Adipocyte (in vitro differentiated cells): ENCODE data around the gene PVALEF.

Source experiments
- DNase-seq: peaks from one replicate; pipeline ENCODE4 v3.0.0-alpha.2; 2015; ENCODE audit warnings: low read depth
- H3K27me3 ChIP-seq: replicated peaks from 2 replicates; pipeline ENCODE4 v1.7.0; 2013; ENCODE audit warnings: mild to moderate bottlenecking, low read length, moderate library complexity; ENCODE audit not compliant: control insufficient read depth, insufficient read depth
- H3K36me3 ChIP-seq: 2 replicates; pipeline ENCODE4 v1.7.0; 2013; ENCODE audit warnings: low read length, mild to moderate bottlenecking, moderate library complexity; ENCODE audit not compliant: control insufficient read depth, insufficient read depth, severe bottlenecking
- H3K4me1 ChIP-seq: 2 replicates; pipeline ENCODE4 v1.7.0; 2013; ENCODE audit warnings: mild to moderate bottlenecking, low read length, moderate library complexity; ENCODE audit not compliant: control insufficient read depth, insufficient read depth
- H3K4me3 ChIP-seq: 2 replicates; pipeline ENCODE4 v1.7.0; 2013; ENCODE audit warnings: mild to moderate bottlenecking, low read length, moderate library complexity
- H3K9ac ChIP-seq: 2 replicates; pipeline ENCODE4 v1.7.0; 2013; ENCODE audit warnings: mild to moderate bottlenecking, low read length, moderate library complexity
- H3K9me3 ChIP-seq: 2 replicates; pipeline ENCODE4 v1.7.0; 2013; ENCODE audit warnings: mild to moderate bottlenecking, low read length, moderate library complexity; ENCODE audit not compliant: control insufficient read depth

The PVALEF gene

DNA sequence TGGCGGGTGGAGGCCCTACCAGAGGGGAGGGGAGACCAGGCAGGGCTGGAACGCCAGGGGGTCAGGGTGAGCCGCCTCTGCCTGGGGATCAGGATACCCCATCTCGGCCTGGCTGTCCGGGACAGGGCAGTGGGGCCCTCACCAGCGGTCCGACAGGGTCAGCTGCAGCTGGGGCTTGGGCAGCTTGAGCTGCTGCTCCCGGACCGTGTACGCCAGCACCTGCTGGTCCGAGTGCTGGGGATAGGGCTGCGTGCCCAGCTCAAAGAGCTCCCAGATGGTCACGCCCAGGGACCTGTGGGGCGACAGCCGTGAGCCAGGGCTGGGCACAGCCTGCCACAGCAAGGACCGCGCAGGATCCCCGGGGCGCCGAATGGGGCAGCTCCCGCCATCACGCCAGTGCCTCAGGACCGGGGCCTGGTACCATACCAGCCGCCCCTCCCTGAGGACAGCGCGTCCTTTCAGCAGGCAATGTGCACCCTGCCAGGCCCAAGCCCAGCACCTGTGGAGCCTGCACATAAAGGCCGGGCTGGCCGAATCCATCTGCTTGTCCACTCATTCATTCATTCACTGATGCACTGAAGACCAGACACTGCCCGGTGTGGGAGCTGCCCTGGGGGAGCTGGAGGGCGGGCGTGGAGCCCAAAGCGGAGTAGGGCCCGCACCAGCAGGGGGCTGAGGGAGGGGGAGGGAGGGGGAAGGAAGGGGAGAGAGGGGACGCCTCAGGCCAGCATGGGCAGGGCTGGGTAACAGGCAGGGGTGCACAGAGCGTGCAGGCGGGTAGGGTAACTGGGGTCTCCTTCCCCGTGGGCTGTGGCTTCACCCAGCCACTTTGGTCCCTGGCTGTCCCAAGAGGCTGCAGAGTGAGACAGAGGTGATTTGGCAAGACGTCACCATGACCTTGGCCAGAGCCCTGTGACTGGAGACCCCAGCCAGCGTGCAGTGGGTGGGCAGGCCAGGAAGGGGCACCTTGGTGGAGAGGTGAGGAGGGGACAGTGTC is 42.0 kb upstream of the PVALEF start:
- Histone ChIP-seq H3K27me3 (peaks cover 13% of the 10 kb centered on the region), H3K4me3 (no peak overlapping the region), H3K4me1 (peaks cover 3% of the 10 kb centered on the region), H3K9ac (no peak overlapping the region), H3K9me3 (no peaks in the 10 kb centered on the region), H3K36me3 (no peaks in the 10 kb centered on the region)
- no peak for DNase-seq

DNA sequence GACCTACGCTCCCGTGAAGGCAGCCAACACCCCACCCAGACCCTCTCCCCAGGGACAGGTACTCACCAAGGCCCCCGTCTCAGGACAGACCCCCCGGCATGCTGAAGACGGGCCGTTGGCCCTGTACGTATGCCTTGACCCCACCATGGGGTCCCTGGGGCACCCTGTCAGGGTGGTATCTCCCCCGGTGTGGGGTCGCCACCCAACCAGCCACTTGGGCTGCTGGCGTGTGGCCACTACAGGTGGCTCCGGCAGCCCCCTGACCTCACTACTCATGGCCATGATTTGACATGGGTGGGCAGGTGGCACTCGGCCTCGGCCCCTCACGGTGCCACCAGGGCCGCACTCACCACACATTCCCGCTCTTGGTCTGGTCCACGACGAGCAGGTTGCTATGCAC is 40.9 kb upstream of the PVALEF start:
- H3K27me3 ChIP-seq: peaks cover 13% of the 10 kb centered on the region
- no peaks in the 10 kb centered on the region for H3K9me3 ChIP-seq
- H3K9ac ChIP-seq: no peak overlapping the region
- peaks cover under 1% of the 10 kb centered on the region for H3K4me1 ChIP-seq
- H3K4me3 ChIP-seq: no peak overlapping the region
- H3K36me3 ChIP-seq: no peaks in the 10 kb centered on the region
- DNase-seq: no peak

DNA sequence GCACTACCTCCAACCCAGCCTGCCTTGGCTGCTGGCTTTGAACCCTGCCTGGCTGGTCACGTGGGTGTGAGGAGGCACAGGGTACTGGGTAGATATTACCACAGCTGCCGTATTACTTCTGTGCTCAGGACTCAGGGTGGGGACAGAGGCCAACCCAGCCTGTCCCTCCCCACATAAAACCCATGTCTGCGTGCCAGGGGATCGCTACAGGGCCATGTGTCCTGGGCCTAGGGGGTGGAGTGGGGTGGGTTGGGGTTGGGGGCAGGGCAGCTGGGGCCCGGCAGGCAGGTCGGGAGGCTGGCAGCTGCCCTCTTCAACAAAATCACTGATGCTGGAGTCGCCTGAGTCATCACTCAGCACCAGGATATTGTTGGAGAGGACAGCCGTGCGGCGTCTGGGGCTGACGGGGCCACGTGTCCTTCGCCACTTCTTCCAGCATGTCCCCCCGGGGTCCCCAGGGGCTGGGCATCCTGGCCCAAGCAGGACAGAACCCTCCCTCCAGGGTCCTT is 39.7 kb upstream of the PVALEF start:
- no peak for DNase-seq
- Histone ChIP-seq H3K9me3 (no peaks in the 10 kb centered on the region), H3K9ac (no peak overlapping the region), H3K4me3 (no peak overlapping the region), H3K36me3 (no peaks in the 10 kb centered on the region), H3K27me3 (peaks cover 13% of the 10 kb centered on the region), H3K4me1 (no peaks in the 10 kb centered on the region)

DNA sequence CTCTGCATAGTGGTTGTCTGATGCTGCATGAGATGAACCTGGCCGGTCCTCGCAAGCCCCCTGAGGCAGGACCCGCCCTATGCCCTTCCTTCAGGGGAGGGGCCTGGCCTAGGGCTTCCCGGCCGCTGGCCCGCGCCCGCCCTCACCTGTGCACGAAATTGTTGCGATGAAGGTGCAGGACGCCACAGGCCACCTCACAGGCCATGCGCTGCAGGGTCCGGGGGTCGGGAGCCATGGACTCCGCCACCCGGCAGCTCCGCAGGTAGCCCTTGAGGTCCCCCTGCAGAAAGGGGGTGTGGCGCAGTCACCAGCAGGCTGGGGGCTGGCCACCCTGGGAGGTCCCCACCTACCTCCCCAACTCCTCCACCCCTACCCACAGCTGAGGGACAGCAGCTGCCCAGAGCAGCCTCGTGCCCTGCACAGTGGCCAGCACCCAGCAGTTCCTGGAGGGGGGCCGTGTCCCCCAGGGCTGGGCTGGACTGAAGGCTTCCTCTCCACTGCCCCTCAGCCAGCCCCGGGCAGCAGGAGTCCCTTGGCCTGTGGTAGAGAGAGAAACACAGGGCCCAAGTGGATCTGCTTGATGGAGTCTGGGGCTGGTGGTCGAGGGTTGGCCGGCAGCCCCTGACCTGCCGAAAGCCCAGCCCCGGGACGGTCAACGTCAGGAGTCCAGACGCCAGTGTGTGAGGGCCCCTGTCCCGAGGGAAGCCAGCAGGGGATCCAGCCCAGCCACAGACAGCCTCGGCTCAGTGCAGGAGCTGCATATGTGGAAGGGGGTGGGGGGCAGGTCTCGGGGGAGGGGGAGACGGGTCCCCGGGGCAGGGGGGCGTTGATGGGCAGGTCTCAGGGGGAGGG is 38.8 kb upstream of the PVALEF start:
- no peaks in the 10 kb centered on the region for H3K9me3 ChIP-seq
- peaks cover 13% of the 10 kb centered on the region for H3K27me3 ChIP-seq

DNA sequence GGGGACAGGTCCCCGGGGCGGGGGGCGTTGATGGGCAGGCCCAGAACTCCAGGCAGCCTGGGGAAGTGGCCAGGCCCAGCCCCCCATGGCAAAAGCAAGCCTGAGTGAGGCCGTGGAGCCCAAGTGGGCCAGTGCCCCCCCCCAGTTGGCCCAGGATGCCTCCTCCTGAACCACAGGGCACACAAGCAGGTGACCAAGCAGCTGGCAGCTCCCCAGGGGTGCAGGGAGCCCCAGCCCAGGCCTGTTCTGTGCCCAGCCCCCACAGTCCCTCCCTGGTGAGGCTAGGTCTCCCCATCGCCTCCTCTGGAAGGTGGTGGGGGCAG is 38.2 kb upstream of the PVALEF start:
- Histone ChIP-seq H3K9me3 (no peaks in the 10 kb centered on the region), H3K4me1 (no peaks in the 10 kb centered on the region), H3K9ac (no peak overlapping the region), H3K4me3 (no peak overlapping the region), H3K27me3 (peaks cover 13% of the 10 kb centered on the region), H3K36me3 (no peaks in the 10 kb centered on the region)
- DNase-seq: no peak

More for the DNA sequence above, 38.8 kb upstream of the PVALEF start:
- Histone ChIP-seq H3K9ac (no peak overlapping the region), H3K4me3 (no peak overlapping the region), H3K4me1 (no peaks in the 10 kb centered on the region), H3K36me3 (no peaks in the 10 kb centered on the region)
- DNase-seq: no peak

DNA sequence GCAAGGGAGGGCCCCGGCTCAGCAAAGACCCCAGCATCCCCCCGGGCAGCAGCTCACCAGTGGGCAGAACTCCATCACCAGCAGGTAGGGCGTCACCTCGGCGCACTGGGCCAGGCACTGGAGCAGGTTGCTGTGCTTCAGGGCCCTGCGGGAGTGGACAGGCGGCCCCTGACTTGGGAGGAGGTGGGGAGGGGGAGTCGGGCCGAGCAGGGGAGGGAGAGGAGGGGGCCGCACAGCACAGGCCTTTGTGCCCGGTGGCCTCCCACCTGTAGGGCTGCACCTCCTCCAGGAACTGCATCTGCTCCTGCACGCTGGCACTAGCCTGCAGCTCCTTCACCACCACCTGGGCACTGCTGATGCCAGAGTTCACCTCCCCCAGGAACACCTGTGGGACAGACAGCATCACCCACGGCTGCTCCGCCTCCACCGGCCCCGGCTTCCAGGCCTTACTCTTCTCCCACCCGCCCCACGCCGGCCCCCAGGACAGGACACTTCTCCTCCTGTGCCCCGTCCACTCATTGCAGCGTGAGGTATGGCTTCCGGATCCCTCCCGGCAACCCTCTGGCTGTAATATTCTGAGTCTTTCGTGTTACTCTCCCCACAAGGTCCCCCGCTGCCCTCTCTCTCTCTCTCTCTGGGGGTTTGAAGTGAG is 37.7 kb upstream of the PVALEF start:
- H3K4me1 ChIP-seq: no peaks in the 10 kb centered on the region
- no peaks in the 10 kb centered on the region for H3K9me3 ChIP-seq
- no peaks in the 10 kb centered on the region for H3K36me3 ChIP-seq
- no peak overlapping the region for H3K4me3 ChIP-seq
- peaks cover 11% of the 10 kb centered on the region for H3K27me3 ChIP-seq
- no peak overlapping the region for H3K9ac ChIP-seq
- DNase-seq: no peak

DNA sequence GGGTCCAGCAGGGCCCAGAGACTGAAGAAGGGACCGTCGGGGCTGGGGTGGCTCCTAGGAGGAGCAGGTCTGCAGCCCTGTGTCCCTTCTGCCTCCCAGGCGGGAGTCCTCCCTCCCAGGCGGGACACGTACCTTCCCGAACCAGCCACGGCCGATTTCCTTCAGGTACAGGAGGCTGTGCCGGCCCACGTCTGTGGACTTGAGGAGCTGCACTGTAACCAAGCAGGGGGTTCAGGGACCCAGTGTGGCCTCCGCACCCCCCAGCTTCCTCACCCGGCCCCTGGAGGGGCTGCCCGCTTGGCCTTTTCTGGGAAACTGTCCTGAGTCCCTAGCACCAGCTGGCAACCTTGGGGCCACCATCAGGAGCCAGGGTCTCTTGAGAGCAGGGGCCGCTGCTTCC is 37.0 kb upstream of the PVALEF start:
- Histone ChIP-seq H3K27me3 (peaks cover 4% of the 10 kb centered on the region), H3K4me3 (no peak overlapping the region), H3K9ac (no peak overlapping the region), H3K9me3 (no peaks in the 10 kb centered on the region), H3K4me1 (no peaks in the 10 kb centered on the region), H3K36me3 (no peaks in the 10 kb centered on the region)
- DNase-seq: no peak

DNA sequence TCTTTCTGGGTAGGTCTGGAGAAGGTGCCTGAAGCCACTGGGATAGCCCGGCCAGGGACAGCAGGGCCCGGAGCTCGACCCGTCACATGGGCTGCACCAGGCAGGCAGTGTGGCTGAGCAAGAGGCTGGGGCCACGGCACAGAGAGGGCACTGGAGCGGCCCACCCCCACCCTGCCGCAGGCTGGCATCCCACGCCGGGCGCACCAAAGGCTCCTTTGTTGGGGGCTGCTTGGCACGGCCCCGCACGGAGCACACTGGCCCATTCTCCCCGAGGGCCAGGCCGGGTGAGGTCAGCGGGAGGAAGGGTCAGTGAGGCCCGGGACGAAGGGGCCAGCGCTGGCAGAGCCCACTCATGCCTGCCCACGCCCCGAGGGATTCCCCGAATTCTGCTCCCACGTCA is 36.5 kb upstream of the PVALEF start:
- Histone ChIP-seq H3K4me1 (no peaks in the 10 kb centered on the region), H3K36me3 (no peaks in the 10 kb centered on the region)
- DNase-seq: no peak

DNA sequence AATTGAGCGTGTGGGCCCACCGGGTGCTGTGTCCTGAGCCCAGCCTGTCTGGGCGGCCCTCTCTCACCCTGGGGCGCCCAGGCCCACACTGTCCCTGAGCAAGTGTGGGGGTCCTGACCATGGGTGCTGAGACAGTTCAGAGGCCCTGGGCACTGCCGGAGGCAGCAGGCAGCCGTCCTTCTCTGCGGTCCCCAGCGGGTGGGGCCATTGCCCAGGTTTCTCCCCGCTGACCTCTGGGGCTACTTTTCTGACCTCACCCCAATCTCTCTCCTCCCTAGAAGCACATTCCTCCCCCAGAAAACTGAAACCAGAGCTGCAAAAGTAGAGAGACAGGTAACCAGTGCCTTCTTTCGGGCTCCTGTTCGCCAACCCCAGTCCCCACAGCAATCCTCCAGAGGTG is 36.0 kb upstream of the PVALEF start:
- no peak for DNase-seq

More for the DNA sequence above, 36.5 kb upstream of the PVALEF start:
- Histone ChIP-seq H3K4me3 (no peak overlapping the region), H3K9me3 (no peaks in the 10 kb centered on the region), H3K9ac (no peak overlapping the region), H3K27me3 (peaks cover 3% of the 10 kb centered on the region)

DNA sequence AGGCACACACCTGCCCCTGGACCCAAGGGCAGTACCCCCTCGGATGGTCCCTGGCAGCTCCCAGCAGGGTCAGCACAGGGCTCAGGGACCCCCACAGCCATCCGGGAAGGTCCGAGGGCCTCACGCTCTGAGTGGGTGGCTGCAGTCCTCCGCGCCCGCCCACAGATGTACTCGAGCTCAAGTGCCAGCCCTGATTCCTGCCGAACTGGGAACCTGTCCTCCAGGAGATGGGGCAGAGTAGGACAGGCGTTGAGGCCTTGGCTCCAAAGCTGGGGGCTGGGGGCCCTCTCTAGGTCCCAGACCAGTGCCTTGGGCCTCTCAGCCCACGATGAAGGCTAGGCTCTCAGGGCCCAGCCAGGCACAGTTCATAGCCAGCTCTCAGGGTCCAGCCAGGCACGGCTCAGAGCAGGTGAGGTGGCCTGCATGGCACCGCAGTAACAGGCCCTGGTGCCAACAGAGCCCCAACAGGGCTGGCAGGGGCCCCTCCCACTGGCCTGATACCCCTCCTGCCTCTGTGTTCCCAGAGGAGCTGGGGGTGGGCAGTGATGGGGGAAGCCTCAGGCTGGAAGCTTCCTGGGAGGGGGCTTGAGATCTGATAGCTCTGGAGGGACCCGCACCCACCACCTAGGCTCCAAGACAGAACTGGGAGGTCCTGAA is 35.5 kb upstream of the PVALEF start:
- Histone ChIP-seq H3K4me1 (no peaks in the 10 kb centered on the region), H3K4me3 (no peak overlapping the region), H3K9ac (no peak overlapping the region), H3K9me3 (no peaks in the 10 kb centered on the region), H3K36me3 (no peaks in the 10 kb centered on the region), H3K27me3 (peaks cover 9% of the 10 kb centered on the region)
- DNase-seq: no peak

More for the DNA sequence above, 36.0 kb upstream of the PVALEF start:
- H3K36me3 ChIP-seq: no peaks in the 10 kb centered on the region
- no peaks in the 10 kb centered on the region for H3K4me1 ChIP-seq
- H3K4me3 ChIP-seq: no peak overlapping the region
- H3K9me3 ChIP-seq: no peaks in the 10 kb centered on the region
- no peak overlapping the region for H3K9ac ChIP-seq
- H3K27me3 ChIP-seq: peaks cover 6% of the 10 kb centered on the region
